Astrocyte (in vitro differentiated cells and primary cell): Measurements from ENCODE around the gene F8. TPM values are rescaled to one million over a fixed set of nuclear protein-coding genes. Genes with fewer than 3 reads are reported as not detected.

Experiments
- DNase-seq: peaks from one replicate; pipeline ENCODE4 v3.0.0-alpha.2; 2010; ENCODE audit warnings: low read depth
- FAIRE-seq: peaks from 2 replicates; lab custom pipeline; 2011; peaks lifted over from hg19 to GRCh38; lab: Jason Lieb, UNC
- H2AFZ ChIP-seq: 2 replicates; pipeline ENCODE4 v1.6.0; 2012; ENCODE audit warnings: low read depth, low read length, inconsistent platforms
- H3K27ac ChIP-seq: 2 replicates; pipeline ENCODE4 v1.5.1; 2011; ENCODE audit warnings: low read depth, low read length, inconsistent platforms
- H3K27me3 ChIP-seq: 2 replicates; pipeline ENCODE4 v1.6.0; 2011; ENCODE audit warnings: low read length, inconsistent platforms; ENCODE audit not compliant: insufficient read depth
- H3K36me3 ChIP-seq: 2 replicates; pipeline ENCODE4 v1.5.1; 2011; ENCODE audit warnings: low read length, inconsistent platforms; ENCODE audit not compliant: insufficient read depth
- H3K4me1 ChIP-seq: 2 replicates; pipeline ENCODE4 v1.5.1; 2011; ENCODE audit warnings: low read length, inconsistent platforms; ENCODE audit not compliant: insufficient read depth
- H3K4me2 ChIP-seq: 2 replicates; pipeline ENCODE4 v1.6.0; 2012; ENCODE audit warnings: low read length, inconsistent platforms
- H3K4me3 ChIP-seq: 2 replicates; pipeline ENCODE4 v1.5.1; 2011; ENCODE audit warnings: low read depth, mild to moderate bottlenecking, low read length, inconsistent platforms; ENCODE audit not compliant: insufficient read depth
- H3K79me2 ChIP-seq: 2 replicates; pipeline ENCODE4 v1.6.0; 2012; ENCODE audit warnings: mild to moderate bottlenecking, low read length, inconsistent platforms; ENCODE audit not compliant: insufficient read depth
- H3K9ac ChIP-seq: 2 replicates; pipeline ENCODE4 v1.6.0; 2012; ENCODE audit warnings: mild to moderate bottlenecking, low read length, inconsistent platforms
- H3K9me3 ChIP-seq: 2 replicates; pipeline ENCODE4 v1.5.1; 2012; ENCODE audit warnings: low read depth, mild to moderate bottlenecking, low read length, inconsistent platforms; ENCODE audit not compliant: insufficient read depth
- H4K20me1 ChIP-seq: 2 replicates; pipeline ENCODE4 v1.6.0; 2012; ENCODE audit warnings: low read length, inconsistent platforms; ENCODE audit not compliant: insufficient read depth
- H3K27ac Mint-ChIP-seq: one replicate; pipeline ENCODE4 v1.8.0; 2021; ENCODE audit warnings: mild to moderate bottlenecking, mixed read lengths; ENCODE audit not compliant: unreplicated experiment
- H3K27me3 Mint-ChIP-seq: one replicate; pipeline ENCODE4 v1.8.0; 2021; ENCODE audit warnings: low read depth, mixed read lengths; ENCODE audit not compliant: unreplicated experiment
- H3K36me3 Mint-ChIP-seq: one replicate; pipeline ENCODE4 v1.8.0; 2021; ENCODE audit warnings: low read depth, mixed read lengths; ENCODE audit not compliant: unreplicated experiment
- H3K4me1 Mint-ChIP-seq: one replicate; pipeline ENCODE4 v1.8.0; 2021; ENCODE audit warnings: low read depth, mixed read lengths; ENCODE audit not compliant: unreplicated experiment
- H3K4me3 Mint-ChIP-seq: one replicate; pipeline ENCODE4 v1.8.0; 2021; ENCODE audit warnings: mild to moderate bottlenecking, moderate library complexity, mixed read lengths; ENCODE audit not compliant: unreplicated experiment
- H3K9me3 Mint-ChIP-seq: one replicate; pipeline ENCODE4 v1.8.0; 2021; ENCODE audit warnings: mild to moderate bottlenecking, mixed read lengths; ENCODE audit not compliant: unreplicated experiment
- EZH2 ChIP-seq: IDR thresholded peaks from 2 replicates; pipeline ENCODE4 v1.6.1; 2012; ENCODE audit warnings: mild to moderate bottlenecking, low read length, inconsistent platforms; ENCODE audit not compliant: insufficient read depth
- total RNA-seq: library from RNA; stranded (reverse); gene quantifications from 2 replicates; pipeline ENCODE4 v1.2.1, GENCODE V29; 2021
- TF ChIP-seq, protein P1 (sequence below): IDR thresholded peaks from 2 replicates; pipeline ENCODE4 v1.5.1; 2011; ENCODE audit warnings: low read depth, mild to moderate bottlenecking, inconsistent platforms, low read length, moderate library complexity; ENCODE audit not compliant: insufficient read depth

The F8 gene
- total RNA-seq, 1 donor from 2014 or later: 2.5 TPM

GRCh38 chrX:155055494-155055893, 33.0 kb upstream of the F8 start:
- Histone ChIP-seq H3K79me2 (no peaks in the 10 kb centered on the region), H3K4me2 (no peak overlapping the region), H4K20me1 (no peaks in the 10 kb centered on the region), H3K4me3 (no peak overlapping the region), H3K4me1 (no peaks in the 10 kb centered on the region), H3K36me3 (no peaks in the 10 kb centered on the region), H2AFZ (no peak overlapping the region), H3K27me3 (no peaks in the 10 kb centered on the region), H3K9me3 (no peaks in the 10 kb centered on the region), H3K27ac (no peak overlapping the region), H3K9ac (no peak overlapping the region)
- FAIRE-seq (no peak), DNase-seq (no peak)
- Mint-ChIP-seq H3K4me3 (no peak overlapping the region), H3K36me3 (peaks cover 6% of the 10 kb centered on the region), H3K9me3 (no peaks in the 10 kb centered on the region), H3K4me1 (peaks cover 2% of the 10 kb centered on the region), H3K27ac (no peak overlapping the region), H3K27me3 (no peaks in the 10 kb centered on the region)
- TF ChIP-seq, protein P1, sequence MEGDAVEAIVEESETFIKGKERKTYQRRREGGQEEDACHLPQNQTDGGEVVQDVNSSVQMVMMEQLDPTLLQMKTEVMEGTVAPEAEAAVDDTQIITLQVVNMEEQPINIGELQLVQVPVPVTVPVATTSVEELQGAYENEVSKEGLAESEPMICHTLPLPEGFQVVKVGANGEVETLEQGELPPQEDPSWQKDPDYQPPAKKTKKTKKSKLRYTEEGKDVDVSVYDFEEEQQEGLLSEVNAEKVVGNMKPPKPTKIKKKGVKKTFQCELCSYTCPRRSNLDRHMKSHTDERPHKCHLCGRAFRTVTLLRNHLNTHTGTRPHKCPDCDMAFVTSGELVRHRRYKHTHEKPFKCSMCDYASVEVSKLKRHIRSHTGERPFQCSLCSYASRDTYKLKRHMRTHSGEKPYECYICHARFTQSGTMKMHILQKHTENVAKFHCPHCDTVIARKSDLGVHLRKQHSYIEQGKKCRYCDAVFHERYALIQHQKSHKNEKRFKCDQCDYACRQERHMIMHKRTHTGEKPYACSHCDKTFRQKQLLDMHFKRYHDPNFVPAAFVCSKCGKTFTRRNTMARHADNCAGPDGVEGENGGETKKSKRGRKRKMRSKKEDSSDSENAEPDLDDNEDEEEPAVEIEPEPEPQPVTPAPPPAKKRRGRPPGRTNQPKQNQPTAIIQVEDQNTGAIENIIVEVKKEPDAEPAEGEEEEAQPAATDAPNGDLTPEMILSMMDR: no peak
- TF ChIP-seq EZH2: no peak

DNA sequence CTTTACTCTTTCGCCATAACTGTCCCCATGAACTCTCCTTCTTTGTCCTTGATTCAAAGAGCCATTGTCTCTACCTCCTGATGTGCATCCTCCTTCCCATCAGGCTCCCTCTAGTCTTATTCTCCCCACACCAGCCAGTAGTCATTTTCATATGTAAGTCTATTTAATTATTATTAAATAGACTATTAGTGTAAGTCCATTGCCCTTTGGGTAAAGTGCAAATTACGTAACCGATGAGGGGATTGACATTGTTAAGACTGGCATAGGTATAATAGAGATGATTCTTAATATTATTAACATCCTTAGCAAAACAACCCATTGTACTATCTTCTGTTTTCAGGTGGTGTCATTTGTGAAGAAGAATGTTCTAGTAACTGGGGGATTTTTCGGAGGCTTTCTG, 31.7 kb upstream of the F8 start:
- Histone ChIP-seq H3K36me3 (no peaks in the 10 kb centered on the region), H3K9me3 (no peaks in the 10 kb centered on the region), H3K27ac (no peak overlapping the region), H3K79me2 (no peaks in the 10 kb centered on the region), H3K4me3 (no peak overlapping the region), H3K27me3 (no peaks in the 10 kb centered on the region), H3K4me1 (no peaks in the 10 kb centered on the region), H4K20me1 (no peaks in the 10 kb centered on the region), H3K9ac (no peak overlapping the region), H2AFZ (no peak overlapping the region), H3K4me2 (no peak overlapping the region)
- Mint-ChIP-seq H3K9me3 (no peaks in the 10 kb centered on the region), H3K36me3 (peaks cover 6% of the 10 kb centered on the region), H3K27ac (no peak overlapping the region), H3K27me3 (no peaks in the 10 kb centered on the region), H3K4me3 (no peak overlapping the region), H3K4me1 (peaks cover 2% of the 10 kb centered on the region)
- DNase-seq (no peak), FAIRE-seq (no peak)
- TF ChIP-seq EZH2: no peak
- TF ChIP-seq, protein P1: no peak

- no peaks in the 10 kb centered on the region for H3K9me3 ChIP-seq
- H4K20me1 ChIP-seq: no peaks in the 10 kb centered on the region
- no peak overlapping the region for H2AFZ ChIP-seq
- H3K4me1 ChIP-seq: no peaks in the 10 kb centered on the region
- H3K79me2 ChIP-seq: no peaks in the 10 kb centered on the region
- Mint-ChIP-seq H3K4me1 (peaks cover 4% of the 10 kb centered on the region), H3K9me3 (no peaks in the 10 kb centered on the region), H3K4me3 (no peak overlapping the region), H3K27me3 (no peaks in the 10 kb centered on the region), H3K27ac (no peak overlapping the region), H3K36me3 (peaks cover 6% of the 10 kb centered on the region)
- no peak overlapping the region for H3K4me2 ChIP-seq
- no peak overlapping the region for H3K9ac ChIP-seq
- H3K36me3 ChIP-seq: no peaks in the 10 kb centered on the region
- no peaks in the 10 kb centered on the region for H3K27me3 ChIP-seq
- H3K27ac ChIP-seq: no peak overlapping the region
- no peak overlapping the region for H3K4me3 ChIP-seq
- TF ChIP-seq, protein P1: no peak
- TF ChIP-seq EZH2: no peak
- no peak for DNase-seq
- no peak for FAIRE-seq
Measured at GRCh38 chrX:155053656-155054055, 31.1 kb upstream of the F8 start.
